ENCODE results near the gene LSM7. TPM values are rescaled to one million over a fixed set of nuclear protein-coding genes. Genes with fewer than 3 reads are reported as not detected.

Gene LSM7
- total and polyA plus RNA-seq, 8 donors, result 59.3 to 104 (median 96.0) TPM

DNA sequence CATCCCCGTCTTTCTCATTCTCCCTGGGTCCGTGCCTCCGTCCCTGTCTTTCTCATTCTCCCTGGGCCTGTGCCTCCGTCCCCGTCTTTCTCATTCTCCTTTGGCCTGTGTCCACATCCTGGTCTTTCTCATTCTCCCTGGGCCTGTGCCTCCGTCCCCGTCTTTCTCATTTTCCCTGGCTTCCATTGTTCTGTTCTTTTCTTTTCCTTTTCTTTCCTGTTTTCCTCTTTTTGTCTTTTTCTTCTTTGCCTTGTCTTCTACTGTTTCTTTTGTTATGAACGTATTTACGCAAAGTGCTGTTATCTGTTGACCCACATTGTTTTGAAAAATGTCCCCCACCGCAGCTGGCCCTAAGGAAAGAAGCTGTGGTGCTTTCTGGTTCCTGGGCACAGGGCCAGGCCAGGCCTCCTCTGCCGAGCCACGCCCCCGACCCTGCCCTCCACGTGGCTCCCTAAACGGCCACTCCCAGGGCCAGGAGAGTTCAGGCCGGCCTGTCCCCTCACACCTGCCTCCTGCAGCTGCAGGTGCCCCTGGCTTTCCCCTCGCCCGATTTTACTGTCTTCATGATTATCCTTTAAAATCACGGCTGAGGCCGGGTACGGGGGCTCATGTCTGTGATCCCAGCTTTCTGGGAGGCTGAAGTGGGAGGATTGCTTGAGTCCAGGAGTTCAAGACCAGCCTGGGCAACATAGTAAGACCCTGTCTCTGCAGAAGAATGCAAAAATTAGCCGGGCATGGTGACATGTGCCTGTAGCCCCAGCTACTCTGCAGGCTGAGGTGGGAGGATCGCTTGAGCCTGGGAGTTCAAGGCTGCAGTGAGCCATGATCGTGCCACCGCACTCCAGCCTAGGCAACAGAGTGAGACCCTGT, 17.6 kb upstream of the LSM7 start:
- H3K4me3 ChIP-seq, result no peak overlapping the region

DNA sequence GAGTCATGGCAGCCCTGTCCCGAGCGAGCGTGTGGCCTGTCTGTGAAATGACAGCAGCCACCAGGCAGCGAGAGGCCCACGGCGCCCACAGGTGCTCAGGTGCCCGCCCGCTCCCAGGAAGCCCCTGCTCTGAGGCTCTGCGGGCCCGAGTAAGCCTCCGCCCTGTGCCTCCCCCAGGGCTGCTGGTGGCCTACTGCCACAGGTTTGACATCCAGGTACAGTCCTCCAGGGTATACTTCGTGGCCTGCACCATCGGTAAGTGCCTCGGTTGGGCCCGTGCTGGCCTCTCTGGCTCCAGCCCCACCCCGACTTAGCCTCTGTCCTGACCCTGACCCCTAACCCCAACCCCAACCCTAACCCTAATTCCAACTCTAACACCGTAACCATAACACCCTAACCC, 16.7 kb upstream of the LSM7 start:
- Histone ChIP-seq H3K9me3 (no peaks in the 10 kb centered on the region), H3K27me3 (no peaks in the 10 kb centered on the region), H3K36me3 (peaks cover 0 to 45% of the 10 kb centered on the region in 2 donors), H3K27ac (no peak overlapping the region), H3K4me3 (no peak overlapping the region), H3K4me1 (no peaks in the 10 kb centered on the region)
- intact Hi-C loops (cut with DNase I), result no loop called here
- ATAC-seq (no peak), DNase-seq (peak in 1 of 4 donors; percentile 57)
- TF ChIP-seq, protein P1, sequence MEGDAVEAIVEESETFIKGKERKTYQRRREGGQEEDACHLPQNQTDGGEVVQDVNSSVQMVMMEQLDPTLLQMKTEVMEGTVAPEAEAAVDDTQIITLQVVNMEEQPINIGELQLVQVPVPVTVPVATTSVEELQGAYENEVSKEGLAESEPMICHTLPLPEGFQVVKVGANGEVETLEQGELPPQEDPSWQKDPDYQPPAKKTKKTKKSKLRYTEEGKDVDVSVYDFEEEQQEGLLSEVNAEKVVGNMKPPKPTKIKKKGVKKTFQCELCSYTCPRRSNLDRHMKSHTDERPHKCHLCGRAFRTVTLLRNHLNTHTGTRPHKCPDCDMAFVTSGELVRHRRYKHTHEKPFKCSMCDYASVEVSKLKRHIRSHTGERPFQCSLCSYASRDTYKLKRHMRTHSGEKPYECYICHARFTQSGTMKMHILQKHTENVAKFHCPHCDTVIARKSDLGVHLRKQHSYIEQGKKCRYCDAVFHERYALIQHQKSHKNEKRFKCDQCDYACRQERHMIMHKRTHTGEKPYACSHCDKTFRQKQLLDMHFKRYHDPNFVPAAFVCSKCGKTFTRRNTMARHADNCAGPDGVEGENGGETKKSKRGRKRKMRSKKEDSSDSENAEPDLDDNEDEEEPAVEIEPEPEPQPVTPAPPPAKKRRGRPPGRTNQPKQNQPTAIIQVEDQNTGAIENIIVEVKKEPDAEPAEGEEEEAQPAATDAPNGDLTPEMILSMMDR (IDR thresholded peaks at IDR 0.05), result no peak

More for the DNA sequence above, 17.6 kb upstream of the LSM7 start:
- intact Hi-C loops (cut with DNase I), result no loop called here
- peaks cover 0 to 42% of the 10 kb centered on the region in 2 donors for H3K36me3 ChIP-seq
- no peaks in the 10 kb centered on the region for H3K9me3 ChIP-seq
- TF ChIP-seq, protein P1 (IDR thresholded peaks at IDR 0.05), result no peak
- H3K27ac ChIP-seq, result no peak overlapping the region
- peak; percentile 76 for ATAC-seq
- DNase-seq, result peak in 1 of 4 donors; percentile 80
- no peaks in the 10 kb centered on the region for H3K4me1 ChIP-seq
- H3K27me3 ChIP-seq, result no peaks in the 10 kb centered on the region

DNA sequence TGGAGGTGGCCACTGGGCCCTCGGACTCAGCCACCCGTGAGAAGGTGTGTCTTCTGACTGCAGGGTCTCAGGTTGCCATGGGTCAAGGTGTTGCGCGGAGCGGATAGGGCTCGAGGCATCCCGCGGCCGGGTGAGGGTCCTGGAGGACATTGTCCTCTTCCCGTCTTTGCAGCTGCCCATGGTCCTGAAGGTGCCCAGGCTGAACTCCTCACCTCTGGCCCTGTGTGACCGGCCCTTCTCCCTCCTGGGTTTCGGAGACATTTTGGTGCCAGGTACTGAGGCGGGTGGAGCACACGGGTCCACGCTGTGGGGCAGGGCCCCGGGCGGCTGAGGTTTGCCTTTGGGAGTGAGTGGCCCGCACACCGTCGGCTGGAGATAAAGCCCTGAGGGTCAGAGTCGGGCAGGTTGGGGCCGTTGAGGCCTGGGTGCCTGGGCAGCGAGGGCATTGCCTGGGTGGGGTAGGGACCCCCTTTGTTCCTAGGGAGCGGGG, 16.0 kb upstream of the LSM7 start:
- Histone ChIP-seq H3K4me1 (no peaks in the 10 kb centered on the region), H3K27ac (no peak overlapping the region), H3K4me3 (no peak overlapping the region), H3K27me3 (no peaks in the 10 kb centered on the region), H3K9me3 (no peaks in the 10 kb centered on the region), H3K36me3 (peaks cover 0 to 51% of the 10 kb centered on the region in 2 donors)
- peak in 1 of 4 donors; percentile 67 for DNase-seq
- TF ChIP-seq, protein P1 (IDR thresholded peaks at IDR 0.05), result no peak
- ATAC-seq, result no peak
- intact Hi-C loops (cut with DNase I), result no loop called here

DNA sequence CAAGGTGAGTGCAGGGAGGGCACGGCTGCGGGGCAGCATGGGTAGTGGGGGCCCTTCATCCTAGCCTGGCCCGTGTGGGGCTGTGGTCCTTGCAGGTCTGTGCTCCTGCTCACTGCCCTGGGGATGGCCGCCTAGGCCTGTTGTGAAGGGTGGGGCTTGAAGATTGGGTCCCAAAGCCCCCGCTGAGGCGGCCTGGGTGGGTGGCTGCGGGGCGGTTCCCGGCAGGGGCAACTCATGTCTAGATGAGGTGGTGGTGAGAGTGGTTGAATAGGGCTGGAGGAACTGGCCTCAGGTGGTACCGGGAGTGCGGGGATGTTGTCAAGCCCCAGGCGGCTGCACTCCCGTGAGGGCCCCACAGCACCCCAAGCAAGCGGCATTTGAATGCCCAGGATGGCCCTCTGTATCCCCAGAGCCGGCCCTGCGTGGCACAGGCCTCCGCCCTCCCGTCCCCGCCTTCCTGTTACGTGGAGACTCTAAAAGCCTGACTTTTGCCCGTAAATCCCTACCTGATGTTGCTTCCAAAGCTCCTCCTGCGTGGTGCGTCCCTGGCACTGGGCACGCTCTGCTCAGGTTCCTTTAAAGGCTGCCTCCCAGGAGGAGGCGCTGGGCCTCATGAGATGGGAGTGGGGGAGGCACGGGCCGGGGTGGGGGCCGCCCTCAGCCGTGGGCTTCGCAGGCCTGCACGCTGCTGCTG, 15.1 kb upstream of the LSM7 start:
- DNase-seq (peak in 1 of 4 donors; percentile 62), ATAC-seq (no peak)
- TF ChIP-seq, protein P1 (IDR thresholded peaks at IDR 0.05), result no peak
- H3K4me1 ChIP-seq, result no peaks in the 10 kb centered on the region
- peaks cover 0 to 61% of the 10 kb centered on the region in 2 donors for H3K36me3 ChIP-seq
- no peak overlapping the region for H3K27ac ChIP-seq
- no peaks in the 10 kb centered on the region for H3K9me3 ChIP-seq
- no peaks in the 10 kb centered on the region for H3K27me3 ChIP-seq
- no peak overlapping the region for H3K4me3 ChIP-seq
- intact Hi-C loops (cut with DNase I), result no loop called here

Measured in left lung (tissue), 10 donors.